ENCODE data around the gene ZNF438.
A peak's percentile ranks its signal among the peaks of the same experiment; 100 is the strongest.
"Not testable (repeated sequence)": the region's sequence is repeated elsewhere in the genome, so short reads cannot be mapped to it uniquely, and the experiment has no call there.

Gene ZNF438

GRCh38 chr10:30939643-30940251 is 91.9 kb downstream of the ZNF438 start:
- no peaks in the 10 kb centered on the region for H3K36me3 Mint-ChIP-seq
- no peak for DNase-seq
- H3K4me3 Mint-ChIP-seq: no peak overlapping the region
- H3K9me3 Mint-ChIP-seq: peaks cover 4% of the 10 kb centered on the region
- H3K27ac Mint-ChIP-seq: no peak overlapping the region
- no peaks in the 10 kb centered on the region for H3K4me1 Mint-ChIP-seq
- CTCF ChIA-PET: no interaction called here
- no peaks in the 10 kb centered on the region for H3K27me3 Mint-ChIP-seq

GRCh38 chr10:30935078-30935477 is 96.6 kb downstream of the ZNF438 start:
- CTCF ChIA-PET: no interaction called here

GRCh38 chr10:30931094-30931493 is 100.6 kb downstream of the ZNF438 start:
- Mint-ChIP-seq H3K9me3 (peaks cover 9% of the 10 kb centered on the region), H3K27me3 (no peaks in the 10 kb centered on the region), H3K27ac (no peak overlapping the region), H3K4me3 (no peak overlapping the region), H3K4me1 (peaks cover 12% of the 10 kb centered on the region), H3K36me3 (peaks cover 17% of the 10 kb centered on the region)
- CTCF ChIA-PET: no interaction called here
- no peak for DNase-seq

More at GRCh38 chr10:30935078-30935477, 96.6 kb downstream of the ZNF438 start:
- H3K27ac Mint-ChIP-seq: no peak overlapping the region
- H3K36me3 Mint-ChIP-seq: peaks cover 8% of the 10 kb centered on the region
- H3K4me1 Mint-ChIP-seq: no peaks in the 10 kb centered on the region
- no peak for DNase-seq
- peaks cover 7% of the 10 kb centered on the region for H3K9me3 Mint-ChIP-seq
- H3K27me3 Mint-ChIP-seq: no peaks in the 10 kb centered on the region
- H3K4me3 Mint-ChIP-seq: no peak overlapping the region

GRCh38 chr10:30929901-30930520 is 101.7 kb downstream of the ZNF438 start:
- no peak for DNase-seq
- peaks cover 17% of the 10 kb centered on the region for H3K36me3 Mint-ChIP-seq
- CTCF ChIA-PET: interaction anchor here (0.6 kb wide), 1 partner anchor 44 kb away, joined by 3 read pairs; no protein-coding TSS in a partner anchor
- H3K4me1 Mint-ChIP-seq: peaks cover 12% of the 10 kb centered on the region
- no peak overlapping the region for H3K4me3 Mint-ChIP-seq
- H3K27me3 Mint-ChIP-seq: no peaks in the 10 kb centered on the region
- peaks cover 7% of the 10 kb centered on the region for H3K9me3 Mint-ChIP-seq
- peak overlapping the region; percentile 85 for H3K27ac Mint-ChIP-seq

GRCh38 chr10:30929311-30929729 is 102.3 kb downstream of the ZNF438 start:
- not testable (repeated sequence) for H3K27me3 Mint-ChIP-seq
- CTCF ChIA-PET: interaction anchor here (0.6 kb wide), 1 partner anchor 45 kb away, joined by 3 read pairs; no protein-coding TSS in a partner anchor
- peak; percentile 25 for DNase-seq
- Mint-ChIP-seq H3K4me3 (peak overlapping the region; percentile 55), H3K9me3 (peaks cover 12% of the 10 kb centered on the region), H3K36me3 (peaks cover 19% of the 10 kb centered on the region), H3K27ac (peak overlapping the region; percentile 85), H3K4me1 (peaks cover 12% of the 10 kb centered on the region)

GRCh38 chr10:30928742-30929141 is 102.9 kb downstream of the ZNF438 start:
- Mint-ChIP-seq H3K36me3 (peaks cover 23% of the 10 kb centered on the region), H3K4me3 (peak overlapping the region; percentile 55), H3K27me3 (no peaks in the 10 kb centered on the region), H3K27ac (peak overlapping the region; percentile 85), H3K4me1 (peaks cover 12% of the 10 kb centered on the region), H3K9me3 (peaks cover 16% of the 10 kb centered on the region)
- DNase-seq: no peak
- CTCF ChIA-PET: no interaction called here

GRCh38 chr10:30918651-30919050 is 113.0 kb downstream of the ZNF438 start:
- Mint-ChIP-seq H3K27me3 (no peaks in the 10 kb centered on the region), H3K9me3 (no peaks in the 10 kb centered on the region), H3K4me1 (no peaks in the 10 kb centered on the region), H3K4me3 (no peak overlapping the region), H3K27ac (no peak overlapping the region), H3K36me3 (no peaks in the 10 kb centered on the region)
- no peak for DNase-seq
- CTCF ChIA-PET: no interaction called here

- H3K4me3 Mint-ChIP-seq: no peak overlapping the region
- H3K27ac Mint-ChIP-seq: no peak overlapping the region
- H3K4me1 Mint-ChIP-seq: no peaks in the 10 kb centered on the region
- H3K27me3 Mint-ChIP-seq: no peaks in the 10 kb centered on the region
- no peaks in the 10 kb centered on the region for H3K9me3 Mint-ChIP-seq
- no peaks in the 10 kb centered on the region for H3K36me3 Mint-ChIP-seq
- DNase-seq: no peak
- CTCF ChIA-PET: no interaction called here
These were observed 113.9 kb downstream of the ZNF438 start for GRCh38 chr10:30917789-30918188.

GRCh38 chr10:30917067-30917466 is 114.6 kb downstream of the ZNF438 start:
- Mint-ChIP-seq H3K27ac (no peak overlapping the region), H3K4me1 (no peaks in the 10 kb centered on the region), H3K4me3 (no peak overlapping the region), H3K9me3 (no peaks in the 10 kb centered on the region), H3K27me3 (no peaks in the 10 kb centered on the region), H3K36me3 (no peaks in the 10 kb centered on the region)
- no peak for DNase-seq
- CTCF ChIA-PET: no interaction called here

- H3K4me1 Mint-ChIP-seq: no peaks in the 10 kb centered on the region
- H3K27me3 Mint-ChIP-seq: no peaks in the 10 kb centered on the region
- DNase-seq: no peak
- no peaks in the 10 kb centered on the region for H3K36me3 Mint-ChIP-seq
- H3K9me3 Mint-ChIP-seq: no peaks in the 10 kb centered on the region
- CTCF ChIA-PET: no interaction called here
- no peak overlapping the region for H3K4me3 Mint-ChIP-seq
- no peak overlapping the region for H3K27ac Mint-ChIP-seq
These were observed 116.5 kb downstream of the ZNF438 start for GRCh38 chr10:30915146-30915545.

- Mint-ChIP-seq H3K9me3 (no peaks in the 10 kb centered on the region), H3K27ac (no peak overlapping the region), H3K4me3 (no peak overlapping the region), H3K4me1 (no peaks in the 10 kb centered on the region), H3K36me3 (peaks cover 1% of the 10 kb centered on the region), H3K27me3 (no peaks in the 10 kb centered on the region)
- CTCF ChIA-PET: no interaction called here
- DNase-seq: no peak
These were observed 120.3 kb downstream of the ZNF438 start for GRCh38 chr10:30911303-30911863.

- Mint-ChIP-seq H3K4me3 (no peak overlapping the region), H3K27me3 (no peaks in the 10 kb centered on the region), H3K36me3 (peaks cover 6% of the 10 kb centered on the region), H3K4me1 (no peaks in the 10 kb centered on the region), H3K9me3 (peaks cover 11% of the 10 kb centered on the region), H3K27ac (no peak overlapping the region)
- CTCF ChIA-PET: no interaction called here
- DNase-seq: no peak
These were observed 128.1 kb downstream of the ZNF438 start for GRCh38 chr10:30903397-30904138.

GRCh38 chr10:30902621-30903396 is 128.9 kb downstream of the ZNF438 start:
- Mint-ChIP-seq H3K9me3 (peaks cover 15% of the 10 kb centered on the region), H3K36me3 (peaks cover 6% of the 10 kb centered on the region), H3K27ac (no peak overlapping the region), H3K27me3 (no peaks in the 10 kb centered on the region), H3K4me3 (no peak overlapping the region), H3K4me1 (no peaks in the 10 kb centered on the region)
- CTCF ChIA-PET: no interaction called here
- no peak for DNase-seq

GRCh38 chr10:30901487-30901886 is 130.2 kb downstream of the ZNF438 start:
- H3K27me3 Mint-ChIP-seq, H3K4me1 Mint-ChIP-seq, H3K4me3 Mint-ChIP-seq, CTCF ChIA-PET, H3K27ac Mint-ChIP-seq, DNase-seq, H3K36me3 Mint-ChIP-seq: not testable (repeated sequence)
- peaks cover 15% of the 10 kb centered on the region for H3K9me3 Mint-ChIP-seq

Measured in activated naive CD4-positive, alpha-beta T cell treated with anti-CD3 and anti-CD28 coated beads, Interleukin-2, amount 10 ng/mL, durations not matched to agents 7 days and 5 days (primary cell).